HCT116 (cell line): Measurements from ENCODE around the gene AKT3.

ENCODE experiments used
- CTCF ChIP-seq, 3 experiments: fragments of 200-600 bp in 1 of 3; sonication (generic) in 1 of 3; IDR thresholded peaks in 2 of 3; conservative IDR thresholded peaks in 1 of 3; 2 replicates each; pipeline ENCODE4 v1.5.1; 2012 to 2017; ENCODE audit warnings: low read depth in 2 of 3, low read length in 2 of 3, antibody characterized with exemption in 1 of 3, borderline replicate concordance in 1 of 3, control low read depth in 1 of 3, mild to moderate bottlenecking in 1 of 3, mixed read lengths in 1 of 3, mixed run types in 1 of 3, moderate library complexity in 1 of 3; ENCODE audit not compliant: insufficient read depth in 1 of 3
- EGR1 ChIP-seq: IDR thresholded peaks from 2 replicates; pipeline ENCODE4 v1.6.1; 2012; ENCODE audit warnings: low read depth
- EZH2 ChIP-seq: fragments of 200-600 bp; sonication (generic); IDR thresholded peaks from 2 replicates; pipeline ENCODE4 v1.6.1; 2017; ENCODE audit warnings: antibody characterized with exemption, mixed run types
- JUND ChIP-seq: IDR thresholded peaks from 2 replicates; pipeline ENCODE4 v1.6.1; 2012
- POLR2AphosphoS5 ChIP-seq: IDR thresholded peaks from 2 replicates; pipeline ENCODE4 v1.6.1; 2011; ENCODE audit warnings: mild to moderate bottlenecking, low read depth, low read length, moderate library complexity

GRCh38 chr1:243513726-243514491, 336.1 kb downstream of the AKT3 start:
- TF ChIP-seq CTCF (IDR thresholded peaks at IDR 0.05 in 2 of 3, conservative IDR thresholded peaks at IDR 0.05 in 1 of 3; ENCODE audit: borderline replicate concordance in 1 of 3, insufficient read depth in 1 of 3, low read depth in 2 of 3, low read length in 2 of 3) (no peak), EGR1 (no peak), JUND (no peak), POLR2AphosphoS5 (no peak), EZH2 (no peak)
